Vagina (tissue), 2 donors: ENCODE results near the gene KRTAP19-1.

Experiments used
- POLR2AphosphoS5 ChIP-seq, 2 donors: sonication (generic); formaldehyde crosslinking; IDR thresholded peaks; one replicate each; pipeline ENCODE4 v1.9.0; 2017; ENCODE audit warnings: antibody characterized with exemption in 2 of 2, mild to moderate bottlenecking in 2 of 2, low read depth in 1 of 2; ENCODE audit not compliant: insufficient read depth in 1 of 2
- TF ChIP-seq, protein P1 (sequence below), 3 experiments: fragments of 450-650 bp in 2 of 3; fragments of 200-600 bp in 1 of 3; sonication (generic) in 1 of 3; IDR thresholded peaks; one replicate each; pipeline ENCODE4 v1.5.1; 2017 to 2019; ENCODE audit warnings: antibody characterized with exemption in 3 of 3, mild to moderate bottlenecking in 2 of 3, moderate library complexity in 2 of 3

DNA sequence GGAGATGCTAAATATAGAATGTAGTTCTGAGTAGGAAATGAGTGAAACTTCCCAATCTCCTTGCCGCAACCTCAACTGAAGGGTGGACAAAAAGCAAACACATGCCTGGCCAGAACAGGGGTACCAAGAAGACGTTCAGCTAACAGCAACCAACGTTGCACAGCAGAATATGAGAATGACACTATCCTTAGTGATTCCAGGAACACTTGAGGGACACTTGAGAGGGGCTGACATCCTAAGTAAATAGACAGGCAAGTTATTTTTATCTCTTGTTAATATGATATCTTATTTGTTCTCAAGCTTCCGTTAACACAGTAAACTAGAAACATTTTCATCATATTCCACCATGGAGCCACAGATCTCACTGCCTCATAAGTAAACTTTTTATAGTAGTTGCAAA lies 908 bp downstream of the KRTAP19-1 start:
- TF ChIP-seq, protein P1, sequence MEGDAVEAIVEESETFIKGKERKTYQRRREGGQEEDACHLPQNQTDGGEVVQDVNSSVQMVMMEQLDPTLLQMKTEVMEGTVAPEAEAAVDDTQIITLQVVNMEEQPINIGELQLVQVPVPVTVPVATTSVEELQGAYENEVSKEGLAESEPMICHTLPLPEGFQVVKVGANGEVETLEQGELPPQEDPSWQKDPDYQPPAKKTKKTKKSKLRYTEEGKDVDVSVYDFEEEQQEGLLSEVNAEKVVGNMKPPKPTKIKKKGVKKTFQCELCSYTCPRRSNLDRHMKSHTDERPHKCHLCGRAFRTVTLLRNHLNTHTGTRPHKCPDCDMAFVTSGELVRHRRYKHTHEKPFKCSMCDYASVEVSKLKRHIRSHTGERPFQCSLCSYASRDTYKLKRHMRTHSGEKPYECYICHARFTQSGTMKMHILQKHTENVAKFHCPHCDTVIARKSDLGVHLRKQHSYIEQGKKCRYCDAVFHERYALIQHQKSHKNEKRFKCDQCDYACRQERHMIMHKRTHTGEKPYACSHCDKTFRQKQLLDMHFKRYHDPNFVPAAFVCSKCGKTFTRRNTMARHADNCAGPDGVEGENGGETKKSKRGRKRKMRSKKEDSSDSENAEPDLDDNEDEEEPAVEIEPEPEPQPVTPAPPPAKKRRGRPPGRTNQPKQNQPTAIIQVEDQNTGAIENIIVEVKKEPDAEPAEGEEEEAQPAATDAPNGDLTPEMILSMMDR (IDR thresholded peaks at IDR 0.05), result no peak
- no peak for TF ChIP-seq POLR2AphosphoS5 (IDR thresholded peaks at IDR 0.05; ENCODE audit: insufficient read depth in 1 of 2, low read depth in 1 of 2)
